Stimulated activated CD4-positive, alpha-beta T cell treated with anti-CD3 and anti-CD28 coated beads, Interleukin-1b, Interleukin-23, amount 100 ng/mL, for 4 hours (primary cell): ENCODE measurements around the gene ACTG1.
A peak's percentile ranks its signal among the peaks of the same experiment; 100 is the strongest.

Experiments
- DNase-seq, 2 donors: peaks; one replicate each; pipeline ENCODE4 v3.0.0-alpha.2; 2020; ENCODE audit warnings: low read depth in 2 of 2

Gene ACTG1

DNA sequence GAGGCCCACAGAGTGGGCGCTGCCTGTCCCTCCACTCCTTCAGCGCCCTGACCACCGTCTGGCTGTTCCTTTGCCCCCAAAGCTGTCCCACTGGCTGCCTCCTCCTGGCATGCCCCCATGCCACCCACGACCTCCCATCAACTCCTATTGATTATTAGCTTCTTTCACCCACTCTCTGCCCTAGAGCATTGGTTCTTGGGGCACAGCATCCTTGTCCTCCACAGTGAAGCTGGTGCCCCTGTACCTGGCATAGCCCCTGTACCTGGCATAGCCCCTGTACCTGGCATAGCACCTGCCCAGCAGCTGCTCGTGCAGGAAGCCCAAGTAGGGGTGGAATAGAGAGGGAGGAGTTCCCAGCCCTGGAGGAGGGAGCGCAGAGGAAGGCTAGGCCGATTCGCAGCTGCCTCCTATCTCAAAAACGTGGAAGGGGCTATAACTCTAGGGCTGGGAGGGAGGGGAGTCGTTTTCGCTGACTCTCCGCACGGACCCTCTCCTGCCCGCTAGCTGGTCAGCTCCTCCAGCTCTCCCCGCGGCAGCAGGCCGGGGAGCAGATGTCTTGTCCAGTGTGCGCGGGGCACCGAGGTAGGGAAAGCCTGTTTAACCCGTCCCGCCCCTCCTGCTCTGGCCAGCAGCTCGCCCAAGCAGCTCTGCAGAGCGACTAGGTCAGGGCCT lies 5.7 kb upstream of the ACTG1 start:
- no peak for DNase-seq

DNA sequence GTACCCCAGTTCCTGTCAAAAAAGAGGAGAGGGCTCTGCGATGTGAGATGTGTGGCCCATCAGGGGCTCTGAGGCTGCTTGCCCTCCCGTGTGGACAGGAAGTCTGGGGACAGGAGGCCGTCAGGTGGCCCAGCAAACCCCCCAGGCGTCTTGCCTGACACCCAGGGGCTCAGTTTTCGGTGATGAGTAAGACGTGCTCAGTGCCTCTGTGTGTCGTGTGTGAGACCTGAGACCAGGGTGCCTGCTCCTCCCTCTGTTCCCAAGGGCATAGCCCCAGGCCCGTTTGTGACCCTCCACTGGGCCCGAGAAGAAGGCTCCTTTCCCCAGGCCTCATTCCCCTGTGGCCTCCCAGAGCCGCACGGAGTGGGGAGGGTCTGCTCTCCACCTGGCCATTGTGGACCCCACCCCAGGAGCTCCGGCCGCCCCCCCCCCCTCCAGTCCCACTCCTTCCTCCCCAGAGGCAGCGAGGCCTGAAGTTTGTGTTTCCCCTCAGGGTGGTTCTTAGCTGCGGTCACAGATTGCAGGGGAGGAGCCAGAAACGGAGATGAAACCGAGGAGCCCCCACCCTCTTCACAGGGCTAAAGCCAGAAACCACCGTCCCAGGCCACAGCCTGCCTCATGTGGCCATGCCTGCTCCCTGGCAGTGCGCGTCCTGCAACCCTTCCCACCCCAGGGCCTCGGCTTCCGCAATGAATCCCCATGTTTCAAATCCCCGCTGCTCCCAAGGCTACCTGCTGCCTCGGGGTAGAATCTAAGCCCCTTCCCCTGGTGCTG lies 4.9 kb upstream of the ACTG1 start:
- no peak for DNase-seq

DNA sequence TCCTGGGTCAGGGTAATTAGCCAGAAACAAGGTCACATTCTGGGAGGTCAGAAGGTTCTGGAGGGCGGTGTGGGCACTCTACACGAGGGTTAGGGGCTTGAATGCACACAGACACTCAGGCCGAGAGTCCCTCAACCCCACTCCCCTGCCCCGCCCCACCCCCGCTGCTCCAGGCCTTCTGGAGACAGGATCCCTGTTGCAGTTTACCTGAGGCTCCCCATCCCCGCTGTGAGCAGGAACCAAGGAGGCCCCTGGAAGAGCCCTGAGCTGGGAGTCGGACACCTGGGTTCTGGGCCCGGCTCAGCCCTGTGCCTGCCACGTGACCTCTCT lies 4.4 kb upstream of the ACTG1 start:
- no peak for DNase-seq

DNA sequence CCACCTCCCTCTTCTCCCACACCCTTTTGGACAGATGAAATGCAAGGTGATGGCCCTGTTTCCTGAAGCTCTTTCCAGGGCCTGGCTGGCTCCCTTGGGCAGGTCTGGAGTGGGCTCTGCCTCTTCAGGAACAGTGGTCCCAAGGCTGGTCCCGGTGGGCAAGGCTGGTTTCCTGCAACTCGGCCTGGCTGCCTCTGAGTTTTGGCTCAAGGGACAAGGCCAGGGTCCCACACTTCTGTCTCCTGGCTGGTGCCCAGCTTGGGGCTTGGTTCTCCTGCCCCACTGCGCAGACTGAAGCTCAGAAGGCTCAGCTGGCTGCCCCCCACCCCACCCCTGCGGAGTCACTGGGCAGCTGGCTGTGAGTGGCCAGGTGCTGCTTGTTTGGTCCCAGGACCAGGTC lies 3.8 kb upstream of the ACTG1 start:
- DNase-seq: no peak

DNA sequence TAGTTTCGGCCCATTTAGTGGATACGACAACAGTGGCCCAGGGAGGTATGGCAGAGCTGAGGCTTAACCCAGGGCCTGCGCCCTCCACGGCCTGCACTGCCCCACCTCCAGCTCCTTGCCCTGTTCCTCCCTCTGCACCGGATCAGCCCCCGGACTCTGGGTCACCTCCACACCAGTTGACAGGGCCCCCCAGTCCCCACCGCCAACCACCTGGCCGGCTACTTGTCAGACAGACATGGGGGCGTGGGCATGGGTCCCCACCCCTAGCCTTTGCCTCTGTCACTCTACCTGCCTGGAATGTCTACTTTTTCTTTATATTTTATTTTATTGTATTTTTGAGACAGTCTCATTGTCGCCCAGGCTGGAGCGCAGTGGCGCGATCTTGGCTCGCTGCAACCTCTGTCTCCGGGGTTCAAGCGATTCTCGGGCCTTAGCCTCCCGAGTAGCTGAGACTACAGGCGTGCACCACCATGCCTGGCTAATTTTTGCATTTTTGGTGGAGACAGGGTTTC lies 3.0 kb upstream of the ACTG1 start:
- no peak for DNase-seq

DNA sequence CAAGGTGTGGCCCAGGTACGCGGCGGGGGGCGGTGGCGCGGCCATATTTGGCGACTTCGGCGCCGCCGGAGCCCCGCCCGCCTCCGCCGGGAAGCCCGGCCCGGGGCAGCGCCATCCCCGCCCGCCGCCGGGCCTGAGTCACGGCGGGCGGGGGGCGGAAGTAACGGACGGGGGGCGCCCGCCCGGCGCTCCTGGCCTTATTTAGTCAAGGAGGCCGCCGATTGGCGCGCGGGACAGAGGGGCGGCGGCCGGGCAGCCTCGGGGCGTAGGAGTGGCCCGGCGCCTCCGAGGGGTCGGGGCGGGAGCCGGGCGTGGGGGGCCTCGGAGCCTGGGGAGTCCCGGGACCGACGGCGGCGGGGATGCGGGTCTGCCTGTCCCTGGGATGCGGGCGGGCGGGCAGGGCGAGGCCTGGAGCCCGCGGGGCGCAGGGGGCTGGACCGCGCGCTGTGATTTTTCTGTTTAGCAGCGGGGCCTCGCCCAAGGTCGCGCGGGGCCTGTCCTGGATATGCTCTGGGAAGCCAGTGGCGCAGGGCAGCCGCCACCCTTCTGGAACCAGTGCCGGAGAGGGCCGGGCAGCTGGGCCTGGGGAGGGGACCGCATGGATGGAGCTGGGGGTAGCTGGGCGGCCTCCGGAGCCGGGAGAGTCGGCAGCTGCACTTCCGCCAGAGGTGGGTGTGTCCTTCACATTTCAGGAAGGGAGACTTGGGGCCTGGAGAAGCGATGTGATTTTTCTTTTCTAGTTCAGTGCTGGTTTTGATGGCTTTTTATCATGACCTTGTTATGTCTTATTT lies 2.3 kb upstream of the ACTG1 start:
- DNase-seq: peak; percentile 54 to 80

DNA sequence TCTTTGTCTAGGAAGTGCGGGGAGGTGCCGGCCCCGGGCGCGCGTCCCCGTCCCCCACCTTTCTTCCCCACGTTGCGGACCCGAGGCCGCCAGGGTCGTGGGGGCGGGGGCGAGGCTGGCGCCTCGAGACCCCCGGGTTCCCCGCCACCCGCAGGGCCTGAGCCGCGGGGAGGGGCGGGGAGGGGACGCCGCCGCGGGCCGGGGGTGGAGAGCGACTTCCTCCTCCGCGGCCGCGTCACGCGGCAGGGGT lies 1.8 kb upstream of the ACTG1 start:
- no peak for DNase-seq

DNA sequence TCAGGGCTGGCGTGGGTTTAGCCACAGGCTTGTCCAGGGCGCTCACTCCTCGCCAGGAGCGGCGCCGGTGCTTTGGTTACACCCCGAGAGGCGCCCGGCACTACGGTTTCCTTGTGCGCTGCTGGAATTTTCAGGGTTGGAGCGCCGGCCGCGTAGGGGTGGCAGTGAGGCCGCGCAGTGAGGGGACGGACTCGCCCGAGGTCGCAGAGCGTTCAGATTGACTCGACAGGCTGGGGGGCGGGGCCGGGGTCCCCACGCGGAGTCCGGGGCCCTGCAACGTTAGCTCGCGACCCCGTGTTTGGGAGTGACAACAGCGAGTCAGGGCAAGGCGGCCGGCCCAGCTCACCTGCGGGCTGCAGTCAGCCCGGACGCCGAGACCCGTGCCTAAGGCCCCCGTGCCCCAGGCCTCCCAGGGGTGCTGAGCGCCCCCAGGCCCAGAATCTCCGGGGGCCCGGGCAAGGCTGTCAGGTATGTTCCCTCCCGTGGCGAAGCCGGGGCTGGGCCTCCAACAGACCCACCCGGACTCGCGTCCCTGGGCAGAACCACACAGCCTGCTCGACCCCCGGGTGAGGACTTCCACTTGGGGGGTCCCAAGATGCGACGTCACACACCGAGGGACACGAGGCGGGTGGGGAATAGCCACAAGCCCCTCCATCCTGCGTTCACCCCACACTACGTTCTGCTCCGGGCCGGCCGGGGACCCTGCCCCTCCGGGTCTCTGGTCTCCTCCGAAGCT lies 1.3 kb upstream of the ACTG1 start:
- DNase-seq: peak in 1 of 2 donors; percentile 49

DNA sequence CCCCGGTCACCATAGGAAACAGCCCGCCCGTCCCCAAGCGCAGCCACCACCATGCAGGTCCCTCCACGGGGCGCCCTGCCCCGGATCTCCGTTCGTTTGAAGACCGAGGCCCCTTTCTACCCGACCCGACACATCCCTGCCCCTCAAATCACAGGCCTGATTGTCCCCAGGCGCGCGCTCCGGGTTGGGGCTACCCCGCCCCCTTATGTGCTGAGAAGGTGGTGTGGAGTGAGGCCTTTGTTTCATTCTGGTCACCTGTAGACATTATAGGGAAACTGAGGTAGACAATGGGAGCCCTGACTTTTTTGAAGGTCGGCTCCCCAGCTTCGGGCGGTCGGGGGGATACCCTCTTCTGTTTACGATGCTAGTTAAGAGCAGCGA lies 763 bp upstream of the ACTG1 start:
- peak; percentile 45 to 53 for DNase-seq

DNA sequence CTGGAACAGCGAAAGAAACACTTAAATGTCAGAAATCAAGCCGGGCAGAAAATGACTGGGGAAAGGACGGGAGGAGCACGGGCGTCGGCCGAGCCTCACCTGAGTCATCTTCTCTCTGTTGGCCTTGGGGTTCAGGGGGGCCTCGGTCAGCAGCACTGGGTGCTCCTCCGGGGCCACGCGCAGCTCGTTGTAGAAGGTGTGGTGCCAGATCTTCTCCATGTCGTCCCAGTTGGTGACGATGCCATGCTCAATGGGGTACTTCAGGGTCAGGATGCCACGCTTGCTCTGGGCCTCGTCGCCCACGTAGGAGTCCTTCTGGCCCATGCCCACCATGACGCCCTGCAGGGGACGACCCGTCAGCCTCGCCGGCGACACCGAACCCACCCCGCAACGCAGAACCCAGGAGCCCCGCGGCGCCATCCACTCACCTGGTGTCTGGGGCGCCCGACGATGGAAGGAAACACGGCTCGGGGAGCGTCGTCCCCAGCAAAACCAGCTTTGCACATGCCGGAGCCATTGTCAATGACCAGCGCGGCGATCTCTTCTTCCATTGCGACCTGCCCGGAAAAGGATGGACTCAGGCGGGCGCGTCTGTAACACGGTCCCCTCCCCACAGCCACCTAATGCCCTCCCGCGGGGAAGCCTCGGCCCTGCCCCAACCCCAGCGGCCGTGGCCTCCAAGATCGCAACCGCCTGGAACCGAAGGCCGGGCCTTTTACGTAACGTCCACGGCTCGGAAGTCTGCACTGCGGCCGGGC lies 616 bp downstream of the ACTG1 start:
- peak; percentile 27 to 38 for DNase-seq

DNA sequence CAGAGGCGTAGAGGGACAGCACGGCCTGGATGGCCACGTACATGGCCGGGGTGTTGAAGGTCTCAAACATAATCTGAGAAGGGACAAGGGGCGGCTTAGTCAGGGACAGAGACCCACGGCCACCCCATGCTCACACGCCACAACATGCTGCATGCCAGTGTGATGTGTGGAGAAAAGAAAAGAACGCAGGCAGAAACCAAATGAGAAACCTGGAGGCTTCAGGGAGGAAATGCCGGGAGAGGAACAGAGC lies 1.1 kb downstream of the ACTG1 start:
- DNase-seq: no peak

DNA sequence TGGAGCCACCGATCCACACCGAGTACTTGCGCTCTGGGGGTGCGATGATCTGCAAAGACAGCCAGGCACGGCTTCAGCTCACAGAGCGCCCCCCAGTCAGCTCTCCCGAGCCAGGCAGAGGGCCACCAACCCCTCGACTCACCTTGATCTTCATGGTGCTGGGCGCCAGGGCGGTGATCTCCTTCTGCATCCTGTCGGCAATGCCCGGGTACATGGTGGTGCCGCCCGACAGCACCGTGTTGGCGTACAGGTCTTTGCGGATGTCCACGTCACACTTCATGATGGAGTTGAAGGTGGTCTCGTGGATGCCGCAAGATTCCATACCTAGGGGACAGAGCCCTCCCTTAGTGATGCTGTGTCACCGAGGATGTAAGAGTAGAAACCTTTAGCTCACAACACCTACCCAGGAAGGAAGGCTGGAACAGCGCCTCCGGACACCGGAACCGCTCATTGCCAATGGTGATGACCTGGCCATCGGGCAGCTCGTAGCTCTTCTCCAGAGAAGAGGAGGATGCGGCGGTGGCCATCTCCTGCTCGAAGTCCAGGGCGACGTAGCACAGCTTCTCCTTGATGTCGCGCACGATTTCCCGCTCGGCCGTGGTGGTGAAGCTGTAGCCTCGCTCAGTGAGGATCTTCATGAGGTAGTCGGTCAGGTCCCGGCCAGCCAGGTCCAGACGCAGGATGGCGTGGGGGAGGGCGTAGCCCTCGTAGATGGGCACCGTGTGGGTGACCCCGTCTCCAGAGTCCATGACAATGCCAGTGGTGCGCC lies 1.6 kb downstream of the ACTG1 start:
- peak; percentile 18 to 26 for DNase-seq

DNA sequence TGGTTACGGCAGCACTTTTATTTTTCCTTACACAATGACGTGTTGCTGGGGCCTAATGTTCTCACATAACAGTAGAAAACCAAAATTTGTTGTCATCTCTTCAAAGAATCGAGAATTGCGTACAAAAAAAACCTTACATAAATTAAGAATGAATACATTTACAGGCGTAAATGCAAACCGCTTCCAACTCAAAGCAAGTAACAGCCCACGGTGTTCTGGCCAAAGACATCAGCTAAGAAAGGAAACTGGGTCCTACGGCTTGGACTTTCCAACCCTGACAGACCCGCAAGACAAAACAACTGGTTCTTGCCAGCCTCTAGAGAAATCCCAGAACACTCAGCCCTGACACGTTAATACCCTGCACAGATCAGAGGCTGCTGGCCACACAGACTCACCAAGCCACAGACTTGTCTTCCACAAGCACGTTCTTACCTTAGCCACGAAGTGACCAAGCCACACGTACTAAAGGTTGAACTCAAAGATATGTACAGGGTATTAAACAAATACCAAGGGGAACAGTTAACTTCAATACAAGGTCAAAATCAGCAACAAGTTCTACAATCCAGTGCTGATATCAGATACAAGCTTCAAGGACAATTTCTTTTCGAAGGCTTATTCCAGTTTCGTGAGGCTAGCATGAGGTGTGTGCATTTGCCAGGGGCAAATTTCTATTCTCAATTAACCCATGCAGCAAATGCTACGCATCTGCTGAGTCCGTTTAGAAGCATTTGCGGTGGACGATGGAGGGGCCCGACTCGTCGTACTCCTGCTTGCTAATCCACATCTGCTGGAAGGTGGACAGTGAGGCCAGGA lies 2.4 kb downstream of the ACTG1 start:
- no peak for DNase-seq

DNA sequence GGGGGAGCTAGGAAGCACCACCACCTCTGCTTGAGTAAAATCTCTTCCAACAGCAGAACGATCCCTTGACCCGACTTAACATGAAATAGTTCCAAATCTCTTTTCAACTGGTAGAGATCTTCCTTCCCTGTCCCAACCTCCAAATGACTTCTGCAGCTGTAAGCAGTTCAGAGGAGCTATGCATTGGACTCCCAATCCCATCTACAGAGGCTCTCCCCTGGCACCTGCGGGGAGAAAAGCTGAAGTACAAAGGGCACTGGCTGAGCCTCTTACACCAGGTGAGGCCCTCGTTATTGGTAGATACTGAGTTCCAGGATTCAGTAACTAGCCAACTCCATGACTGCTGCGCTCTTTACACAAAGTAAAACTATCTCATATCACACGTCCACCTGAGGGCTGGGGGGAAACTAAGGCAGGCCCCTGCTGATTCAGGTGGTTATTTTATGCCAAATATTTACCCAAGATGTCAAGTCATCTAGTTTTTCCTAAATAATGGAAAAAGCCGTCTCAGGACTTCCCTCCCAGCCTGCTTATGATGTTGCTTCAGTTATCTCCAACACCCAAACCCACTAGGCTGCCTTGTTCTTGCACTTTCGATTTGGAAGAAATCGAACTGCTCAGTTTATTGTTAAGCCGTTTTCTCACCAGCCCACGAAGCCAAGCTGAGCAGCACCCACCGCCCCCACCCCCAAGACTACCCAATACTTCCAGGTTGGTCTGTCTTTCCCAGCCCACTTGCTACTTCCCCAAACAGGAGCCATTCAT lies 3.2 kb downstream of the ACTG1 start:
- DNase-seq: peak; percentile 30 to 42

DNA sequence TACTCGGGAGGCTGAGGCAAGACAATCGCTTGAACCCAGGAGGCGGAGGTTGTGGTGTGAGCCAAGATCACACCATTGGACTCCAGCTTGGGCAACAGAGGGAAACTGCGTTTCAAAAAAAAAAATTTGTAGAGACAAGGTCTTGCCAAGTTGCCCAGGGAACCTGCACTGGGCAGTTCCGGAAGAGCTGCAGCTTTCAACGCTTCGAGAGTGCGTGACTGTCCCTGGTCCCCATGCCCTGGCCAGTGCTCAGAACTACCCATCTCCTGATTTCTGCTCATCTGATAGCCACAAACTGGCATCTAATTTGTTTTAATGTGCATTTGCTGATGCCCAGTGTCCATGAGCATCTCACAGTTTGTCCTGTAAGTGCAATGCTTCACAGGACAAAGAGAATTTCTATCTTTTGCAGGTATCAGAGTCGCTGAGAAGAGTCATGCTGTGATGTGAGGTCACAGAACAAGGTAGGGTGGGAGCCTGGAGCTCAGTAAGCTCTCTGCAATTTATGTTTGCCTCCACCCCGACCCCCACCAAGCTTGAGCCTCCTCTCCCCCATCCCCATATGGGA lies 3.9 kb downstream of the ACTG1 start:
- DNase-seq: no peak

DNA sequence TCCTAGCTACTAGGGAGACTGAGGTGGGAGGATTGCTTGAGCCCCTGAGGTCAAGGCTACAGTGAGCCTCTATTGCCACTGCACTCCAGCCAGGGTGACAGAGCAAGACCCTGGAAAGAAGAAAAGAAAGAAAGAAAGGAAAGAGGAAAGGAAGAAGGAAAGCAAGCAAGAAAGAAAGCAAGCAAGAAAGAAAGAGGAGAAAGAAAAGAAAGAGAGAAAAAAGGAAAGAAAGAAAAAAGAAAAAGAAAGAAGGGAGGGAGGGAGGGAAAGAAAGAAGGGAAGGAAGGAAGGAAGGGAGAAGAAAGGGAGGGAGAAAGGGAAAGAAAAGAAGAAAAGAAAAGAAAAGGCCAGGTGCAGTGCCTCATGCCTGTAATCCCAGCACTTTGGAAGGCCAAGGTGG lies 9.0 kb downstream of the ACTG1 start:
- no peak for DNase-seq

DNA sequence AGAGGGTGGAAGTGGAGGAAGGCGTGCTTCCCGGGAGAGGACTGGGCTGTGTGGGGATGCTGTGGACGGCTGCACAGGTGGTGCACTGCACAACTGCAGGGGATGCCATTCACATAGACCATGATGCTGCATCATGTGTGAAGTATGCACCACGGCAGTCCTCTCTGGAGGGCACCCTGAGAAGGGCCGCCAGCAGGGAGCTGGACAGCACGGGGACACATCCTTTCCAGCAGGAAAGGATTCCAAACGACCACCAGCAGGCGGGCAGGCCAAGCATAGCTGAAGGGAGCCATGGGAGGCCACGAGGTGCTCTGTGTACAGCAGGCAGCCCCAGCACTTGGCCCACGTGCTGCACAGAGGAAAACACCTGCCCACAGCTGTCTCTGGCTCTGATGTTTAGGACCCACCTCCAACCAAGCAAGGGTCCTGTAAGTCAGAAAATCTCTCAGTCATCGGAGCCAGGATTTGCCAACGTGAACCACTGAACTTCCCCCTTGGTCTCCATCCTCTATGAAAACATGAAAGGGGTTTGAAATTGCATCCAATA lies 10.1 kb downstream of the ACTG1 start:
- no peak for DNase-seq

DNA sequence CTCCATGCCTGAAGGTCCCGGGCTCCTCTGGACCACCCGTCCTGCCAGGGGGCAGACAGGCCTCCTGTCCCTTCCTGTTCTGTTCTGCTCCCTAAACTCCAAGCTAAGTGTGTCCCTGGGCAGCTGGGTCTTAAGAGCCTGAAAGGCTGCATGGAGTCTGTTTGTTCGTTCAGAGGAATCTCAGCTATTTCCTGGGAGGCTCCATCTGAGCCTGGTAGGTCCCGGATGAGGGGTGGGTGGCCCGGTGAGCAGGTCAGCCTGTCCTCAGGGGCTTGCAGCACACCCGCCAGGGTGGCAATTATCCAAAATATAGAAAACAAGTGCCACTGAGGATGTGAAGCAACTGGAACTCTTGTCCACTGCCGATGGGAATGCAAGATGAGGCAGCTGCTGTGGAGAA lies 12.6 kb downstream of the ACTG1 start:
- no peak for DNase-seq

DNA sequence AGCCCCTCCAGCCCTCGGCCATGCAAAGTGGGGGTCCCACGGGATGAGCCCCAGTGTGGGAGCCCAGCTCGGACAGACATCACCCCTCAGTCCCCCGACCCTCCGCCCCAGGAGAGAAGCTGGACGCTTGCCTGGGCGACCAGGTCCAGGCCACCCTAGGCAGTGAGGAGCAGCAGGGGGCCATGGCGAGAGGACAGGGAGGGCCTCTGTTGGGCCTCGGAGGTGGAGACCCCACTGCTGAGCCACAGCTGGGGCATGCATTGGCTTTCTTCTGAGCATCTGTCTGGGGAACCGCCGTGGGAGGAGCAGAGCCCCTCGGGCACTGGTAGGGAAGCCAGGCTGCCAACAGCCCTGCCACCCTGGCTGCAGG lies 13.0 kb downstream of the ACTG1 start:
- no peak for DNase-seq
